ENCODE data around the gene DGCR6.
"Not testable (repeated sequence)": the region's sequence is repeated elsewhere in the genome, so short reads cannot be mapped to it uniquely, and the experiment has no call there.

DGCR6 gene

GRCh38 chr22:18909556-18909955, 3.4 kb downstream of the DGCR6 start:
- Histone ChIP-seq H3K4me3 (ENCODE audit: insufficient read depth, low read depth, low read length, poor library complexity, severe bottlenecking) (no peak overlapping the region), H3K4me1 (ENCODE audit: control insufficient read depth, insufficient read depth, low read length, poor library complexity, severe bottlenecking) (no peaks in the 10 kb centered on the region), H3K9me3 (ENCODE audit: control insufficient read depth, low read length) (no peaks in the 10 kb centered on the region), H3K27ac (ENCODE audit: insufficient read depth, low read length, poor library complexity, severe bottlenecking) (no peak overlapping the region), H3K36me3 (ENCODE audit: control insufficient read depth, insufficient read depth, low read length) (no peaks in the 10 kb centered on the region), H3K27me3 (replicated peaks; ENCODE audit: control insufficient read depth, insufficient read depth, low read length, poor library complexity, severe bottlenecking) (no peaks in the 10 kb centered on the region)
- no peak for DNase-seq

GRCh38 chr22:18911535-18911934, 5.4 kb downstream of the DGCR6 start:
- DNase-seq; H3K4me3 ChIP-seq (ENCODE audit: insufficient read depth, low read depth, low read length, poor library complexity, severe bottlenecking); H3K36me3 ChIP-seq (ENCODE audit: control insufficient read depth, insufficient read depth, low read length); H3K27me3 ChIP-seq (replicated peaks; ENCODE audit: control insufficient read depth, insufficient read depth, low read length, poor library complexity, severe bottlenecking); H3K4me1 ChIP-seq (ENCODE audit: control insufficient read depth, insufficient read depth, low read length, poor library complexity, severe bottlenecking); H3K9me3 ChIP-seq (ENCODE audit: control insufficient read depth, low read length); H3K27ac ChIP-seq (ENCODE audit: insufficient read depth, low read length, poor library complexity, severe bottlenecking): not testable (repeated sequence)

GRCh38 chr22:18912264-18912946, 6.3 kb downstream of the DGCR6 start:
- H3K4me1 ChIP-seq (ENCODE audit: control insufficient read depth, insufficient read depth, low read length, poor library complexity, severe bottlenecking); H3K9me3 ChIP-seq (ENCODE audit: control insufficient read depth, low read length); H3K4me3 ChIP-seq (ENCODE audit: insufficient read depth, low read depth, low read length, poor library complexity, severe bottlenecking); DNase-seq; H3K36me3 ChIP-seq (ENCODE audit: control insufficient read depth, insufficient read depth, low read length); H3K27ac ChIP-seq (ENCODE audit: insufficient read depth, low read length, poor library complexity, severe bottlenecking); H3K27me3 ChIP-seq (replicated peaks; ENCODE audit: control insufficient read depth, insufficient read depth, low read length, poor library complexity, severe bottlenecking): not testable (repeated sequence)

- not testable (repeated sequence) for DNase-seq; H3K9me3 ChIP-seq (ENCODE audit: control insufficient read depth, low read length); H3K36me3 ChIP-seq (ENCODE audit: control insufficient read depth, insufficient read depth, low read length); H3K27me3 ChIP-seq (replicated peaks; ENCODE audit: control insufficient read depth, insufficient read depth, low read length, poor library complexity, severe bottlenecking); H3K27ac ChIP-seq (ENCODE audit: insufficient read depth, low read length, poor library complexity, severe bottlenecking); H3K4me1 ChIP-seq (ENCODE audit: control insufficient read depth, insufficient read depth, low read length, poor library complexity, severe bottlenecking); H3K4me3 ChIP-seq (ENCODE audit: insufficient read depth, low read depth, low read length, poor library complexity, severe bottlenecking)
Measured at GRCh38 chr22:18914558-18914957, 8.4 kb downstream of the DGCR6 start.

GRCh38 chr22:18915550-18915949, 9.4 kb downstream of the DGCR6 start:
- not testable (repeated sequence) for H3K4me1 ChIP-seq (ENCODE audit: control insufficient read depth, insufficient read depth, low read length, poor library complexity, severe bottlenecking); H3K27me3 ChIP-seq (replicated peaks; ENCODE audit: control insufficient read depth, insufficient read depth, low read length, poor library complexity, severe bottlenecking); H3K36me3 ChIP-seq (ENCODE audit: control insufficient read depth, insufficient read depth, low read length); H3K27ac ChIP-seq (ENCODE audit: insufficient read depth, low read length, poor library complexity, severe bottlenecking); DNase-seq; H3K4me3 ChIP-seq (ENCODE audit: insufficient read depth, low read depth, low read length, poor library complexity, severe bottlenecking); H3K9me3 ChIP-seq (ENCODE audit: control insufficient read depth, low read length)

- not testable (repeated sequence) for H3K9me3 ChIP-seq (ENCODE audit: control insufficient read depth, low read length); H3K27me3 ChIP-seq (replicated peaks; ENCODE audit: control insufficient read depth, insufficient read depth, low read length, poor library complexity, severe bottlenecking); H3K4me1 ChIP-seq (ENCODE audit: control insufficient read depth, insufficient read depth, low read length, poor library complexity, severe bottlenecking); H3K27ac ChIP-seq (ENCODE audit: insufficient read depth, low read length, poor library complexity, severe bottlenecking); H3K36me3 ChIP-seq (ENCODE audit: control insufficient read depth, insufficient read depth, low read length); H3K4me3 ChIP-seq (ENCODE audit: insufficient read depth, low read depth, low read length, poor library complexity, severe bottlenecking); DNase-seq
Measured at GRCh38 chr22:18917818-18918217, 11.7 kb downstream of the DGCR6 start.

- not testable (repeated sequence) for H3K4me1 ChIP-seq (ENCODE audit: control insufficient read depth, insufficient read depth, low read length, poor library complexity, severe bottlenecking); H3K36me3 ChIP-seq (ENCODE audit: control insufficient read depth, insufficient read depth, low read length); H3K27me3 ChIP-seq (replicated peaks; ENCODE audit: control insufficient read depth, insufficient read depth, low read length, poor library complexity, severe bottlenecking); H3K27ac ChIP-seq (ENCODE audit: insufficient read depth, low read length, poor library complexity, severe bottlenecking); H3K9me3 ChIP-seq (ENCODE audit: control insufficient read depth, low read length); H3K4me3 ChIP-seq (ENCODE audit: insufficient read depth, low read depth, low read length, poor library complexity, severe bottlenecking); DNase-seq
Measured at GRCh38 chr22:18920257-18920902, 14.3 kb downstream of the DGCR6 start.

- Histone ChIP-seq H3K27ac (ENCODE audit: insufficient read depth, low read length, poor library complexity, severe bottlenecking) (no peak overlapping the region), H3K4me3 (ENCODE audit: insufficient read depth, low read depth, low read length, poor library complexity, severe bottlenecking) (no peak overlapping the region), H3K27me3 (replicated peaks; ENCODE audit: control insufficient read depth, insufficient read depth, low read length, poor library complexity, severe bottlenecking) (no peaks in the 10 kb centered on the region), H3K4me1 (ENCODE audit: control insufficient read depth, insufficient read depth, low read length, poor library complexity, severe bottlenecking) (no peaks in the 10 kb centered on the region), H3K9me3 (ENCODE audit: control insufficient read depth, low read length) (no peaks in the 10 kb centered on the region), H3K36me3 (ENCODE audit: control insufficient read depth, insufficient read depth, low read length) (no peaks in the 10 kb centered on the region)
- DNase-seq: no peak
Measured at GRCh38 chr22:18925368-18926064, 19.4 kb downstream of the DGCR6 start.

GRCh38 chr22:18927020-18927419, 20.9 kb downstream of the DGCR6 start:
- H3K9me3 ChIP-seq (ENCODE audit: control insufficient read depth, low read length): no peaks in the 10 kb centered on the region
- no peaks in the 10 kb centered on the region for H3K36me3 ChIP-seq (ENCODE audit: control insufficient read depth, insufficient read depth, low read length)

GRCh38 chr22:18927573-18927972, 21.5 kb downstream of the DGCR6 start:
- Histone ChIP-seq H3K36me3 (ENCODE audit: control insufficient read depth, insufficient read depth, low read length) (no peaks in the 10 kb centered on the region), H3K27me3 (replicated peaks; ENCODE audit: control insufficient read depth, insufficient read depth, low read length, poor library complexity, severe bottlenecking) (no peaks in the 10 kb centered on the region), H3K4me3 (ENCODE audit: insufficient read depth, low read depth, low read length, poor library complexity, severe bottlenecking) (no peak overlapping the region), H3K4me1 (ENCODE audit: control insufficient read depth, insufficient read depth, low read length, poor library complexity, severe bottlenecking) (no peaks in the 10 kb centered on the region), H3K9me3 (ENCODE audit: control insufficient read depth, low read length) (no peaks in the 10 kb centered on the region), H3K27ac (ENCODE audit: insufficient read depth, low read length, poor library complexity, severe bottlenecking) (no peak overlapping the region)
- DNase-seq: no peak

More at GRCh38 chr22:18927020-18927419, 20.9 kb downstream of the DGCR6 start:
- no peak overlapping the region for H3K4me3 ChIP-seq (ENCODE audit: insufficient read depth, low read depth, low read length, poor library complexity, severe bottlenecking)
- DNase-seq: no peak
- no peaks in the 10 kb centered on the region for H3K4me1 ChIP-seq (ENCODE audit: control insufficient read depth, insufficient read depth, low read length, poor library complexity, severe bottlenecking)
- H3K27ac ChIP-seq (ENCODE audit: insufficient read depth, low read length, poor library complexity, severe bottlenecking): no peak overlapping the region
- H3K27me3 ChIP-seq (replicated peaks; ENCODE audit: control insufficient read depth, insufficient read depth, low read length, poor library complexity, severe bottlenecking): no peaks in the 10 kb centered on the region

All from effector memory CD4-positive, alpha-beta T cell (primary cell).